Right lobe of liver (tissue), 4 donors: ENCODE data around the gene OR52B6.

ENCODE experiments used
- POLR2A ChIP-seq: fragments of 450-650 bp; IDR thresholded peaks from one replicate; pipeline ENCODE4 v1.6.1; 2017; ENCODE audit warnings: antibody characterized with exemption, mild to moderate bottlenecking
- TF ChIP-seq, protein P1 (sequence below), 4 donors: fragments of 200-600 bp in 3 of 4; fragments of 450-650 bp in 1 of 4; IDR thresholded peaks; one replicate each; pipeline versions ENCODE4 v1.5.1 to v1.8.0; 2016 to 2022; ENCODE audit warnings: antibody characterized with exemption in 4 of 4, mild to moderate bottlenecking in 2 of 4
- donor health status: DM: no; HTN: no; CAD: no.
- donor health status: DM: no; HTN: no; CAD: no.
- donor health status: DM: no; HTN: yes; CAD: no.

DNA sequence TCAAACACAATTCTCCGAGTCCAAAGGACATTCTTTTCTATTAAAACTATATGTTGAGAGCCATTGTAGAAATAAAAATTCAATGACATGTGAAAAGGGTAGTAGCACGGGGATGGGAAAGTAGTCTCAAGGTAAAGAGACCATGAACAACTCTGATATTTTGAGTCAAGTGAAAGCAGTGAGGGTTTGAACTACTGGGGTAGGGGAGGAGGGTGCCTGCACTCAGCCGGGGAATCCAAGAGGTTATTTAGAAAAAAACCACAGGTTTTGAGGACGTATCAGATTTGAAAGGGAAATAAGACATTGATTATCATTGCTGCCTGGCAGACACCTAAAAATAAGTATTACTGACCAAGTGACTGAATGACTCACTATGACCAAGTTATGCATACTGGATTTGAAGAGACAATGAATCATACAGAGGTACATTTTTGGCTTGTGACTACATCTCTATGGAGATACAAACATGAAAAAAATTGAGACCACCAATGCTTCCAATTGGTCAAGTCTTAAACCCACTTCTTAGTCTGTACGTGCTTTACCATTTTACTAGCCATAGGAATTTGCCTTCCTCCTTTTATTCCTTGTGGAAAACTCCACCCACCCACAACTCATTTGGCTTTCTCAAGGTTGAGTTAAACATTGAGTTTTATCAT lies 30.1 kb upstream of the OR52B6 start:
- TF ChIP-seq, protein P1, sequence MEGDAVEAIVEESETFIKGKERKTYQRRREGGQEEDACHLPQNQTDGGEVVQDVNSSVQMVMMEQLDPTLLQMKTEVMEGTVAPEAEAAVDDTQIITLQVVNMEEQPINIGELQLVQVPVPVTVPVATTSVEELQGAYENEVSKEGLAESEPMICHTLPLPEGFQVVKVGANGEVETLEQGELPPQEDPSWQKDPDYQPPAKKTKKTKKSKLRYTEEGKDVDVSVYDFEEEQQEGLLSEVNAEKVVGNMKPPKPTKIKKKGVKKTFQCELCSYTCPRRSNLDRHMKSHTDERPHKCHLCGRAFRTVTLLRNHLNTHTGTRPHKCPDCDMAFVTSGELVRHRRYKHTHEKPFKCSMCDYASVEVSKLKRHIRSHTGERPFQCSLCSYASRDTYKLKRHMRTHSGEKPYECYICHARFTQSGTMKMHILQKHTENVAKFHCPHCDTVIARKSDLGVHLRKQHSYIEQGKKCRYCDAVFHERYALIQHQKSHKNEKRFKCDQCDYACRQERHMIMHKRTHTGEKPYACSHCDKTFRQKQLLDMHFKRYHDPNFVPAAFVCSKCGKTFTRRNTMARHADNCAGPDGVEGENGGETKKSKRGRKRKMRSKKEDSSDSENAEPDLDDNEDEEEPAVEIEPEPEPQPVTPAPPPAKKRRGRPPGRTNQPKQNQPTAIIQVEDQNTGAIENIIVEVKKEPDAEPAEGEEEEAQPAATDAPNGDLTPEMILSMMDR (IDR thresholded peaks at IDR 0.05) = no peak
- no peak for TF ChIP-seq POLR2A
